SH-SY5Y (cell line): ENCODE measurements around the gene IL18.

Experiments
- GATA2 ChIP-seq: IDR thresholded peaks from 2 replicates; pipeline ENCODE4 v1.6.1; 2011; ENCODE audit warnings: mild to moderate bottlenecking, low read depth, low read length
- GATA3 ChIP-seq: IDR thresholded peaks from 2 replicates; pipeline ENCODE4 v1.6.1; 2011; ENCODE audit warnings: low read depth, mild to moderate bottlenecking, low read length, moderate library complexity

DNA sequence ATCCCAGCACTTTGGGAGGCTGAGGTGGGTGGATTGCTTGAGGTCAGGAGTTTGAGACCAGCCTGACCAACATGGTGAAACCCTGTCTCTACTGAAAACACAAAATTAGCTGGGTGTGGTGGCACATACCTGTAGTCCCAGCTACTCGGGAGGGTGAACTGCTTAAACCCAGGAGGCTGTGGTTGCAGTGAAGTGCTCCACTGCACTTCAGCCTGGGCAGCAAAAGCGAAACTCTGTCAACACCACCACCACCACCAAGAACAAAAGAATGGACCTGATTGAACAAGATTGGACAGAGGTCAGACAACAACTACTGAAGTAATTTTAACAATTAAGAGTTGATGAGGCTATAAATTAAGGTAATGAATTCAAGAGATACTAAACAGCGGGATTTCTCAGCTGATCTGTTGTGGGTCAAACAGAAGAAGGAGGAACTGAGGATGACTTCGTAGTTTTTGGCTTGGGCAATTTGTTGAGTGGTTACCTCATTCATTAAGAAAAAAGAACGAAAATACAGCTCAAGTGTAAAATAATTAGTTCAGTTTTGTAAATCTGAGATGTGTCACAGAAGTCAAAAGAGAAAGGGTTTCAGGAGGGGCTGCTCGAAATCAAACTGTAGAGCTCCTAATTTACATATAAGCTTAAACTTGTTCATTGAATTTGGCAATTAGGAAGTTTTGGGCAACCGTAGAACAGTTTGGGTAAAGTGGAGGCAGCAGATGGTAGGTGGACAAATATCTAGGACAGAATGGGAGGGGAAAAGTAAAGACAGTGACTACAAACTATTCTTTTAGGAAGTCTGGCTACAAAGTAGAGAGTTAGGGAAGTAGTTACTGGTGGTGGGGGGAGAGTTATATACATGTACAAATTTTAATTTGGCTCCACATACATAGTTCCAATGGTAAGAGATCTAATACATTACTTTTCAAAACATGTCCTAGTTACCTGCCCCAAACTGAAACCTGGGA, 4.5 kb downstream of the IL18 start:
- TF ChIP-seq GATA2 (no peak), GATA3 (no peak)
